A549 (cell line): ENCODE measurements around the gene OPCML.

Source experiments
- BCL3 ChIP-seq: fragments of >200 bp; sonication (Bioruptor Twin); formaldehyde crosslinking; IDR thresholded peaks from 3 replicates; pipeline ENCODE4 v1.6.1; 2016
- CBX8 ChIP-seq: fragments of 200-600 bp; sonication (generic); IDR thresholded peaks from 2 replicates; pipeline ENCODE4 v1.6.1; 2016
- CEBPB ChIP-seq, 2 experiments: fragments of >200 bp in 1 of 2; sonication (Bioruptor Twin) in 1 of 2; formaldehyde crosslinking in 1 of 2; IDR thresholded peaks; 2 replicates each; pipeline ENCODE4 v1.6.1; 2012 to 2016
- CTCF ChIP-seq: fragments of >200 bp; sonication (Bioruptor Twin); formaldehyde crosslinking; IDR thresholded peaks from 3 replicates; pipeline ENCODE4 v1.5.1; 2016
- EHMT2 ChIP-seq: fragments of 200-600 bp; sonication (generic); IDR thresholded peaks from 2 replicates; pipeline ENCODE4 v1.6.1; 2016; ENCODE audit warnings: antibody characterized with exemption, low read depth, mild to moderate bottlenecking, moderate library complexity
- JUN ChIP-seq, 2 experiments: fragments of >200 bp; sonication (Bioruptor Twin); formaldehyde crosslinking; IDR thresholded peaks; 2 replicates in 1 of 2; 3 replicates in 1 of 2; pipeline ENCODE4 v1.6.1; 2016 to 2017
- POLR2A ChIP-seq: IDR thresholded peaks from 2 replicates; pipeline ENCODE4 v1.6.1; 2012; ENCODE audit warnings: mild to moderate bottlenecking, low read length
- RFX5 ChIP-seq: fragments of 450-650 bp; IDR thresholded peaks from 2 replicates; pipeline ENCODE4 v1.7.1; 2014; ENCODE audit warnings: antibody characterized with exemption, mild to moderate bottlenecking, moderate library complexity
- SREBF2 ChIP-seq: fragments of 450-650 bp; IDR thresholded peaks from 2 replicates; pipeline ENCODE4 v1.6.1; 2014; ENCODE audit warnings: mild to moderate bottlenecking, moderate library complexity
- ZFP36 ChIP-seq: fragments of 450-650 bp; IDR thresholded peaks from 2 replicates; pipeline ENCODE4 v1.6.1; 2014; ENCODE audit warnings: borderline replicate concordance; ENCODE audit not compliant: partially characterized antibody
- TF ChIP-seq, protein P1 (sequence below): IDR thresholded peaks from 2 replicates; pipeline ENCODE4 v1.6.1; 2012; ENCODE audit warnings: low read depth, borderline replicate concordance

GRCh38 chr11:133414506-133414905, 117.8 kb downstream of the OPCML start:
- TF ChIP-seq CTCF (no peak), ZFP36 (no peak), POLR2A (no peak), JUN (IDR thresholded peaks at IDR 0.05) (no peak), BCL3 (no peak), EHMT2 (no peak), CEBPB (IDR thresholded peaks at IDR 0.05) (no peak), SREBF2 (no peak), RFX5 (no peak), CBX8 (no peak)
- TF ChIP-seq, protein P1, sequence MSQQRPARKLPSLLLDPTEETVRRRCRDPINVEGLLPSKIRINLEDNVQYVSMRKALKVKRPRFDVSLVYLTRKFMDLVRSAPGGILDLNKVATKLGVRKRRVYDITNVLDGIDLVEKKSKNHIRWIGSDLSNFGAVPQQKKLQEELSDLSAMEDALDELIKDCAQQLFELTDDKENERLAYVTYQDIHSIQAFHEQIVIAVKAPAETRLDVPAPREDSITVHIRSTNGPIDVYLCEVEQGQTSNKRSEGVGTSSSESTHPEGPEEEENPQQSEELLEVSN = no peak
